Caco-2 (cell line): Measurements from ENCODE around the gene LUZP1. TPM values are rescaled to one million over a fixed set of nuclear protein-coding genes. Genes with fewer than 3 reads are reported as not detected.

Experiments
- Bru-seq: library from RNA; stranded (reverse); fragments of 400-500 nt; gene quantifications from one replicate; lab custom pipeline; 2021; lab: Mats Ljungman, UMichigan
- BruChase-seq, 2 experiments: library from RNA; stranded (reverse); fragments of 400-500 nt; gene quantifications; one replicate each; lab custom pipeline; 2021; lab: Mats Ljungman, UMichigan
- BruUV-seq: library from RNA; stranded (reverse); fragments of 400-500 nt; replicated peaks from 2 replicates; lab custom pipeline; 2021; lab: Mats Ljungman, UMichigan
- CTCF ChIA-PET: fragments of 300-600 bp; sonication (Branson Sonifier 250); formaldehyde crosslinking; loops from one replicate; lab custom pipeline; 2022; ENCODE audit warnings: antibody characterized with exemption; lab: Charles Lee
- POLR2A ChIA-PET: fragments of 300-600 bp; sonication (Branson Sonifier 250); formaldehyde crosslinking; loops from one replicate; lab custom pipeline; 2022; ENCODE audit warnings: antibody characterized with exemption; lab: Charles Lee
- DNase-seq, 2 experiments: peaks; one replicate each; pipeline versions ENCODE4 v3.0.0 to v3.0.0-alpha.2; 2020 to 2022
- H3K27me3 ChIP-seq: replicated peaks from 2 replicates; pipeline ENCODE4 v1.6.0; 2011; ENCODE audit warnings: low read length; ENCODE audit not compliant: control insufficient read depth, insufficient read depth
- H3K36me3 ChIP-seq: 2 replicates; pipeline ENCODE4 v1.5.1; 2011; ENCODE audit warnings: low read length; ENCODE audit not compliant: control insufficient read depth, insufficient read depth
- H3K4me1 ChIP-seq: fragments of 250-450 bp; sonication (Bioruptor Pico); 2 replicates; pipeline ENCODE4 v1.5.1; 2020; ENCODE audit warnings: mild to moderate bottlenecking
- H3K4me3 ChIP-seq: 2 replicates; pipeline ENCODE4 v1.5.1; 2011; ENCODE audit warnings: low read depth, mild to moderate bottlenecking, control low read depth, low read length
- H3K9me3 ChIP-seq: fragments of 250-450 bp; sonication (Bioruptor Pico); 2 replicates; pipeline ENCODE4 v1.5.1; 2020; ENCODE audit warnings: mild to moderate bottlenecking, moderate library complexity
- H3K27ac Mint-ChIP-seq: one replicate; pipeline ENCODE4 v1.8.0; 2022; ENCODE audit warnings: mixed read lengths; ENCODE audit not compliant: unreplicated experiment
- H3K27me3 Mint-ChIP-seq: one replicate; pipeline ENCODE4 v1.8.0; 2022; ENCODE audit warnings: mixed read lengths; ENCODE audit not compliant: insufficient read depth, unreplicated experiment
- H3K36me3 Mint-ChIP-seq: one replicate; pipeline ENCODE4 v1.8.0; 2022; ENCODE audit warnings: mild to moderate bottlenecking, mixed read lengths; ENCODE audit not compliant: insufficient read depth, unreplicated experiment
- H3K4me1 Mint-ChIP-seq: one replicate; pipeline ENCODE4 v1.8.0; 2022; ENCODE audit warnings: low read depth, mixed read lengths; ENCODE audit not compliant: unreplicated experiment
- H3K4me3 Mint-ChIP-seq: one replicate; pipeline ENCODE4 v1.8.0; 2022; ENCODE audit warnings: mild to moderate bottlenecking, moderate library complexity, mixed read lengths; ENCODE audit not compliant: unreplicated experiment
- H3K9me3 Mint-ChIP-seq: one replicate; pipeline ENCODE4 v1.8.0; 2022; ENCODE audit warnings: mixed read lengths; ENCODE audit not compliant: unreplicated experiment
- intact Hi-C: fragments of 100-400 bp; cut with micrococcal nuclease; formaldehyde crosslinking; loops from one replicate; pipeline ENCODE4 v1.10.0; 2022; ENCODE audit not compliant: unreplicated experiment
- long read RNA-seq: library from polyadenylated mRNA; stranded (forward); transcript quantifications from one replicate; pipeline ENCODE4 v2.0.0, GENCODE V29; 2022
- total RNA-seq: library from RNA; stranded (reverse); gene quantifications from 2 replicates; pipeline ENCODE4 v1.2.3, GENCODE V29; 2022
- TF ChIP-seq, protein P1 (sequence below), 2 experiments: fragments of 200-600 bp in 1 of 2; IDR thresholded peaks; 1 replicate in 1 of 2; 2 replicates in 1 of 2; pipeline versions ENCODE4 v1.5.1 to v1.8.0; 2011 to 2022; ENCODE audit warnings: antibody characterized with exemption in 1 of 2, control low read depth in 1 of 2, inconsistent platforms in 1 of 2, low read depth in 1 of 2, low read length in 1 of 2, mild to moderate bottlenecking in 1 of 2, moderate library complexity in 1 of 2; ENCODE audit not compliant: insufficient read depth in 1 of 2, severe bottlenecking in 1 of 2, unreplicated experiment in 1 of 2

The LUZP1 gene
- total RNA-seq (20.0 and 20.6 TPM in 2 replicates), Bru-seq, nascent RNA (percentile 69 among the genes with signal in this experiment), BruChase-seq, experiment 1, labeled RNA remaining after a 2-hour chase (percentile 76 among the genes with signal in this experiment), BruChase-seq, experiment 2, labeled RNA remaining after a 6-hour chase (percentile 67 among the genes with signal in this experiment)
- long read RNA-seq, full-length matches to known transcripts, result 2 of 9 reads
- long read RNA-seq, partial matches to known transcripts, result 1 of 9 reads
- long read RNA-seq, other reads (novel, unspliced or antisense), result 6 of 9 reads

- peaks cover 9% of the 10 kb centered on the region for H3K36me3 Mint-ChIP-seq
- no peaks in the 10 kb centered on the region for H3K27me3 ChIP-seq
- H3K9me3 Mint-ChIP-seq, result no peaks in the 10 kb centered on the region
- no peaks in the 10 kb centered on the region for H3K9me3 ChIP-seq
- H3K27ac Mint-ChIP-seq, result peak within 1 kb of the TSS; percentile 97
- peak; percentile 80 to 87 for DNase-seq
- H3K4me1 Mint-ChIP-seq, result peaks cover 10% of the 10 kb centered on the region
- H3K4me3 ChIP-seq, result peak within 1 kb of the TSS; percentile 68
- no peaks in the 10 kb centered on the region for H3K27me3 Mint-ChIP-seq
- H3K4me3 Mint-ChIP-seq, result peak within 1 kb of the TSS; percentile 99
- intact Hi-C loops, result loop anchor here (5.0 kb wide), 2 partner anchors 46 to 151 kb away; partner anchors contain the start of genes KDM1A and TEX46
- ChIA-PET POLR2A (interaction anchor here (0.6 to 0.8 kb wide), 2 partner anchors 54 to 108 kb away, joined by 3 to 8 read pairs; no protein-coding TSS in a partner anchor), CTCF (interaction anchor here (1.0 kb wide), 1 partner anchor 16 kb away, joined by 3 read pairs; no protein-coding TSS in a partner anchor)
- peaks cover 4% of the 10 kb centered on the region; the same call in 1 of the 2 replicates for H3K4me1 ChIP-seq
- H3K36me3 ChIP-seq, result no peaks in the 10 kb centered on the region
- BruUV-seq, result no TSS peak
- TF ChIP-seq, protein P1, sequence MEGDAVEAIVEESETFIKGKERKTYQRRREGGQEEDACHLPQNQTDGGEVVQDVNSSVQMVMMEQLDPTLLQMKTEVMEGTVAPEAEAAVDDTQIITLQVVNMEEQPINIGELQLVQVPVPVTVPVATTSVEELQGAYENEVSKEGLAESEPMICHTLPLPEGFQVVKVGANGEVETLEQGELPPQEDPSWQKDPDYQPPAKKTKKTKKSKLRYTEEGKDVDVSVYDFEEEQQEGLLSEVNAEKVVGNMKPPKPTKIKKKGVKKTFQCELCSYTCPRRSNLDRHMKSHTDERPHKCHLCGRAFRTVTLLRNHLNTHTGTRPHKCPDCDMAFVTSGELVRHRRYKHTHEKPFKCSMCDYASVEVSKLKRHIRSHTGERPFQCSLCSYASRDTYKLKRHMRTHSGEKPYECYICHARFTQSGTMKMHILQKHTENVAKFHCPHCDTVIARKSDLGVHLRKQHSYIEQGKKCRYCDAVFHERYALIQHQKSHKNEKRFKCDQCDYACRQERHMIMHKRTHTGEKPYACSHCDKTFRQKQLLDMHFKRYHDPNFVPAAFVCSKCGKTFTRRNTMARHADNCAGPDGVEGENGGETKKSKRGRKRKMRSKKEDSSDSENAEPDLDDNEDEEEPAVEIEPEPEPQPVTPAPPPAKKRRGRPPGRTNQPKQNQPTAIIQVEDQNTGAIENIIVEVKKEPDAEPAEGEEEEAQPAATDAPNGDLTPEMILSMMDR (IDR thresholded peaks at IDR 0.05; ENCODE audit: insufficient read depth in 1 of 2, low read depth in 1 of 2, low read length in 1 of 2, severe bottlenecking in 1 of 2, unreplicated experiment in 1 of 2), result no peak
Measured at GRCh38 chr1:23168445-23169194, at the start of gene LUZP1. Gene LUZP1, minus strand, starts transcription at chr1:23168856.

DNA sequence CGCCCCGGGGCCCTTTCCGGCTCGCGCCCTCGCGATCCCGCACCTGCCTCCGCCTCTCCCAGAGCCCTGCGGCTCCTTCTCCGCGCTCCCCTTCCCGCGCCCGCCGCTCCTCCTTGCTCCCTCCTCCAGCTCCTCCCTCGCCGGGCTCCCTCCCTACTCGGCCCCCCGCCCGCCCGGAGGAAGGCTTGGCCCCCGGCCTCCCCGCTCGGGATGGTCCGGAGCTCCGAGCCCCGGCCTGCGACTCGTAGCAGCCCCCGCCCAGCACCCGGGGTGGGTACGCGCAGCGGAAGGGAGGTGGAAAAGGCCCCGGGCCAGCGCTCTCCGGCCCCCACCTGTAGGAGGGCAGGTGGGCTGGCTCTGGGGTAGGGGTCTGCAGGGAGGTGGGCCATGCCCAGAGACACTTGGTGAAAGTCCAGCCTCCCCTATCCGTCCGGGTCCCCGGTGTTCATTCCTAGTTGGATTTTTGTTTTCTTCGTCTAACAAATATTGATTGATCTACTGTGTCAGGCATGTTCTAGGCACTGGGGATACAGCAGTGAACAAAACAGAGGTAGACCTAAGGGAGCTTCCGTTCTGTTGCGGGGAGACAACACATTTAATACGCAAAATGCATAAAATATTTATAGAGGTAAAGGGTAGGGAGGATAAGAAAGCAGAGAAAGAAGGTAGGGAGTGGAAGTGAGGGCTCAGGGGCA lies 48.9 kb upstream of the LUZP1 start, which contains the start of gene HTR1D:
Gene HTR1D (minus strand): TSS at position 82 of the 695 bp plus-strand sequence. CDS start 23,283 bp downstream, outside the sequence.
- ChIA-PET POLR2A (no interaction called here), CTCF (interaction anchor here (0.6 to 0.7 kb wide), 2 partner anchors 168 to 1194 kb away, joined by 3 read pairs; no protein-coding TSS in a partner anchor)
- H3K4me1 ChIP-seq, result peaks cover 7% of the 10 kb centered on the region
- Mint-ChIP-seq H3K9me3 (no peaks in the 10 kb centered on the region), H3K4me1 (peaks cover 6% of the 10 kb centered on the region), H3K4me3 (peak within 1 kb of the TSS; percentile 68), H3K36me3 (no peaks in the 10 kb centered on the region), H3K27me3 (no peaks in the 10 kb centered on the region), H3K27ac (no peak within 1 kb of the TSS)
- no peaks in the 10 kb centered on the region; the same call in 1 of the 2 replicates for H3K36me3 ChIP-seq
- H3K4me3 ChIP-seq, result peak within 1 kb of the TSS; percentile 71
- no peaks in the 10 kb centered on the region for H3K9me3 ChIP-seq
- H3K27me3 ChIP-seq, result no peaks in the 10 kb centered on the region
- BruUV-seq, result no TSS peak
- intact Hi-C loops, result loop anchor here (5.0 kb wide), 1 partner anchor 55 kb away; no protein-coding TSS in a partner anchor
- DNase-seq, result peak in 1 of 2 experiments; percentile 51
- TF ChIP-seq, protein P1 (IDR thresholded peaks at IDR 0.05; ENCODE audit: insufficient read depth in 1 of 2, low read depth in 1 of 2, low read length in 1 of 2, severe bottlenecking in 1 of 2, unreplicated experiment in 1 of 2), result no peak
